Measurements from ENCODE around the gene TDRD9. TPM values are rescaled to one million over a fixed set of nuclear protein-coding genes. Genes with fewer than 3 reads are reported as not detected.

The TDRD9 gene
- total and polyA plus RNA-seq, 2 of the 4 experiments (the other 2 are of a cell fraction): 0.07 to 0.18 TPM

GRCh38 chr14:103879570-103880347, 48.5 kb upstream of the TDRD9 start:
- DNase-seq: no peak
- dilution Hi-C loops (cut with HindIII; ENCODE audit: low sequenced_read_pairs, unreplicated experiment): no loop called here

More at GRCh38 chr14:103879570-103880347, 48.5 kb upstream of the TDRD9 start:
- Histone ChIP-seq H3K27me3 (ENCODE audit: control insufficient read depth, insufficient read depth, low read length) (peaks cover 15% of the 10 kb centered on the region; the same call in 1 of the 2 replicates), H3K4me2 (ENCODE audit: low read depth, low read length) (peak overlapping the region; percentile 61), H2BK120ac (ENCODE audit: low read depth, low read length) (no peak overlapping the region), H4K20me1 (ENCODE audit: insufficient read depth, low read length) (no peaks in the 10 kb centered on the region), H4K5ac (ENCODE audit: low read depth, low read length) (no peak overlapping the region; the same call in 1 of the 2 replicates), H3K23ac (ENCODE audit: low read depth, low read length) (no peak overlapping the region), H4K8ac (ENCODE audit: low read depth in 2 of 2, low read length in 2 of 2) (no peak overlapping the region), H3K36me3 (ENCODE audit: control insufficient read depth, insufficient read depth, low read length) (no peaks in the 10 kb centered on the region), H2AK5ac (ENCODE audit: low read depth, low read length) (no peak overlapping the region), H2BK20ac (ENCODE audit: low read depth, low read length) (no peak overlapping the region), H2BK5ac (ENCODE audit: low read depth, low read length, poor library complexity, severe bottlenecking) (no peak overlapping the region), H3K14ac (replicated peaks; ENCODE audit: low read depth, low read length) (no peak overlapping the region), H4K91ac (ENCODE audit: insufficient read depth, low read depth, low read length) (no peak overlapping the region), H3K4me1 (ENCODE audit: control insufficient read depth, insufficient read depth, low read length) (peaks cover 3% of the 10 kb centered on the region; the same call in 1 of the 2 replicates), H3K4ac (ENCODE audit: low read depth, low read length) (no peak overlapping the region), H3K9ac (ENCODE audit: low read depth, low read length) (no peak overlapping the region), H3K56ac (ENCODE audit: extremely low read depth, insufficient read depth, low read length) (no peak overlapping the region), H2AFZ (replicated peaks; ENCODE audit: low read length, poor library complexity) (peak overlapping the region; percentile 76), H3K79me1 (ENCODE audit: low read depth in 1 of 2, low read length in 2 of 2) (no peaks in the 10 kb centered on the region), H3K27ac (ENCODE audit: insufficient read depth, low read length) (no peak overlapping the region), H3K4me3 (ENCODE audit: insufficient read depth, low read depth, low read length) (no peak overlapping the region), H3K9me1 (ENCODE audit: insufficient read depth, low read length) (no peaks in the 10 kb centered on the region), H3K18ac (ENCODE audit: low read depth, low read length) (no peak overlapping the region), H3K9me3 (ENCODE audit: control insufficient read depth, insufficient read depth, low read length) (no peaks in the 10 kb centered on the region), H2AK9ac (replicated peaks; ENCODE audit: low read depth, low read length, poor library complexity) (no peak overlapping the region), H2BK15ac (ENCODE audit: low read depth, low read length) (no peak overlapping the region)
- CTCF ChIA-PET: interaction anchor here (0.6 to 1.5 kb wide), 2 partner anchors 21 to 28 kb away, joined by 3 to 5 read pairs; no protein-coding TSS in a partner anchor
- in situ Hi-C loops (cut with MboI; ENCODE audit: low sequenced_read_pairs): no loop called here
- TF ChIP-seq MAFK (IDR thresholded peaks at IDR 0.05; ENCODE audit: low read depth, low read length): no peak
- TF ChIP-seq BHLHE40 (IDR thresholded peaks at IDR 0.05; ENCODE audit: low read depth, low read length): no peak
- no peak for TF ChIP-seq MXI1 (IDR thresholded peaks at IDR 0.05; ENCODE audit: borderline replicate concordance, low read depth, low read length)
- TF ChIP-seq NFE2L2 (IDR thresholded peaks at IDR 0.05; ENCODE audit: low read depth, low read length): no peak
- TF ChIP-seq USF2 (IDR thresholded peaks at IDR 0.05; ENCODE audit: low read depth, low read length): no peak
- no peak for TF ChIP-seq SMC3 (IDR thresholded peaks at IDR 0.05; ENCODE audit: low read depth, low read length)
- no peak for TF ChIP-seq RAD21 (IDR thresholded peaks at IDR 0.05; ENCODE audit: low read length)
- no TSS peak for BruUV-seq (replicated peaks)
- peak; percentile 45 for ATAC-seq (ENCODE audit: low read depth)
- POLR2A ChIA-PET (ENCODE audit: unreplicated experiment): no interaction called here
- 16% methylated on average over 8 of the region's 34 CpGs; no CpG with 5 or more reads in 1 of the 2 experiments for WGBS, 2 experiments (ENCODE audit: extremely low coverage in 2 of 2, insufficient read length in 1 of 2)
- intact Hi-C loops (cut with micrococcal nuclease): no loop called here

All from IMR-90 (cell line).